HG02870 (cell line): ENCODE data around the gene F2R.
"Not testable (repeated sequence)": the region's sequence is repeated elsewhere in the genome, so short reads cannot be mapped to it uniquely, and the experiment has no call there.

Experiments
- ATAC-seq: cut with Tn5 transposase; IDR thresholded peaks from one replicate; pipeline ENCODE4 v1.9.1; 2021; ENCODE audit warnings: mild to moderate bottlenecking, moderate library complexity; ENCODE audit not compliant: unreplicated experiment

Gene F2R

DNA sequence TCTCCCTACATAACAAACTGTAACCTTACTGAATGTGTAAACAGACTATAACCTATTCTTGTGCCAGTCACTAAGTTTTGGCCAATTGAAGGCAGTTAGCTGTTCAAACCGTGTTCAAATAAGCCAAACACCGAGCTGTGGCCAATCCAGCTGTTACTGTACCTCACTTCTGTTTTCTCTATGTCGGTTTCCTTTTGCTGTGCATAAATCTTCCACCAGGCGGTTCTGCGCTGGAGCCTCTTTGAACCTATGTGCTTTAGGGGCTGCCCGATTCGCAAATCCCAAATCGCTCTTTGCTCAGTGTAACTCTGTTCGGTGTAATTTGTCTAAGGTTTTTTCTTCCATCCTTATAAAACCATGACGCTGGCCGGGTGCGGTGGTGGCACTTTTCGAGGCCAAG is 31.8 kb downstream of the F2R start:
- no peak for ATAC-seq

GRCh38 chr5:76751291-76751690 is 35.4 kb downstream of the F2R start:
- ATAC-seq = no peak

- no peak for ATAC-seq
Measured at GRCh38 chr5:76754668-76755078, 38.7 kb downstream of the F2R start.

- no peak for ATAC-seq
Measured at GRCh38 chr5:76755779-76756637, 40.1 kb downstream of the F2R start.

- no peak for ATAC-seq
Measured at GRCh38 chr5:76757049-76757448, 41.1 kb downstream of the F2R start.

DNA sequence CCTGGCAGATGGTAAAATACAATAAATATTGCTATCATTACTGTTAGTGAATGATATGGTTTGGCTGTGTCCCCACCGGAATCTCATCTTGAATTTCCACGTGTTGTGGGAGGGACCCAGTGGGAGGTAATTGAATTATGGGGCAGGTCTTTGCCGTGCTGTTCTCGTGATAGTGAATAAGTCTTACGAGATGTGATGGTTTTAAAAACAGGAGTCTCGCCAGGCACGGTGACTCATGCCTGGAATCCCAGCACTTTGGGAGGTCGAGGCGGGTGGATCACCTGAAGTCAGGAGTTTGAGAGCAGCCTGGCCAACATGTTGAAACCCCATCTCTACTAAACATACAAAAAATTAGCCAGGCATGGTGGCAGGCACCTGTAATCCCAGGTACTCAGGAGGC is 45.2 kb downstream of the F2R start:
- not testable (repeated sequence) for ATAC-seq

GRCh38 chr5:76762484-76762883 is 46.6 kb downstream of the F2R start:
- ATAC-seq = no peak

DNA sequence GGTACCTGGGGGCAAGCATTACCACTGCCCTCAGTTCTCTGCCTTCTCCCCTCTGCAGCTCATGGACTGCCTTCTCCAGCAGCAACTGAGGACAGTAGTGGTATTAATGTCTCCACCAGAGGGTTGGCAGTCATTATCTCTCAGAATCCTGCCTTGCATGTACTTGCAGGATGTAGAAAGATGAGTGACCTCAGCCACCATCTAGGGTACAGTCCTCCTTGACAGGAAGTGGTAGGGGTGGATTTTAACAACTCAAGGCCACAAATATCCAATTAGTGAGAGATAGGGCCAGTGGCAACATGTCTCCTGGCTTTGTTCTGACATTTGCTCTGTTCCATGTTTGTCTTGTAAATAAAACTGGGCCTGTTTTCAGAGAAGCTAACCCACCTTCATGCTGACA is 47.2 kb downstream of the F2R start:
- no peak for ATAC-seq

GRCh38 chr5:76764374-76764773 is 48.4 kb downstream of the F2R start:
- no peak for ATAC-seq

DNA sequence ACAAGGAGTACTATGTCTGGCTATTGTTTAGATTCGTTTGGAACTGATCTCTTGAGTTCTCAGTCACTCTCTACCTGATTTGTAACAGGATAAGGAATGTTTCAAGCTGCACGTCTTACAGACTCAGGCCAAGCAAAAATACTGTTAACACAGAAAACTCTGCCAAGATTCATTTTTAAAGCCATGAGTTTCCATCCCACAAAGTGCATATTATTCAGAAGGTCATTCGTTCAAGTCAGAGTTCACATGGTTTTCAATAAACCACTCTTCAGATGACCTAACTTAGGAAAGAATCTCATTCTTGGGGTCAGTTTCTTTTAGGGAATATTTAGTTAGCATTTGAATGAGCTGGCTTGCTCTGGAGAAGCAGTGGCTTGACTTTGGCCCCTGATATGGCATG is 49.3 kb downstream of the F2R start:
- ATAC-seq = no peak

DNA sequence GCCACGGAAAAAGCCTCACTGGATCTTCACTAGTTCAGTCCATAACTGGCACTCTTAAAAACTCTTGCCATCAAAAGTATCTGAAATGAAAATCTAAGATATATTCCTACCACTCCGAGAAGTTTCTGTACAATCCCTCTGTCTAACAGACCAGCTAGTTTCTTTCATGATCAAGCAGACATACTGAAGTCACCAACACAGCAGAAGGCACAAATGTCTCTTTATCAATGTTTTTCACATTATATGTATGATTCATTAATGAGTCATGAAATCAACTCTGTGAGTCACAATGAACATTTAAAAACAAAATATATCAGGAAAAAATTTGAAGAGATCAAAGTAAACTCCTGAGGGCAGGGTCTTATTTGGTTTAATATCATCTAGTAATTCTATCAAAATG is 50.8 kb downstream of the F2R start:
- ATAC-seq = no peak

DNA sequence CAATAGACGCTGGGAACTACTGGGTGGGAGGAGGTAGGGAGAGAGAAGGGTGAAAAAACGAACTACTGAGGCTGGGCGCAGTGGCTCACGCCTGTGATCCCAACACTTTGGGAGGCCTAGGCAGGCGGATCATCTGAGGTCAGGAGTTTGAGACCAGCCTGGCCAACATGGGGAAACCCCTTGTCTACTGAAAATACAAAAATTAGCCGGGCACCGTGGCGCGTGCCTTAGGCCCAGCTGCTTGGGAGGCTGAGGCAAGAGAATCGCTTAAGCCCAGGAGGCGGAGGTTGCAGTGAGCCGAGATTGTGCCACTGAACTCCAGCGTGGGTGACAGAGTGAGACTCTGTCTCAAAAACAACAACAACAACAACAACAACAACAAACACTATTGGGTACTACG is 55.1 kb downstream of the F2R start:
- not testable (repeated sequence) for ATAC-seq

DNA sequence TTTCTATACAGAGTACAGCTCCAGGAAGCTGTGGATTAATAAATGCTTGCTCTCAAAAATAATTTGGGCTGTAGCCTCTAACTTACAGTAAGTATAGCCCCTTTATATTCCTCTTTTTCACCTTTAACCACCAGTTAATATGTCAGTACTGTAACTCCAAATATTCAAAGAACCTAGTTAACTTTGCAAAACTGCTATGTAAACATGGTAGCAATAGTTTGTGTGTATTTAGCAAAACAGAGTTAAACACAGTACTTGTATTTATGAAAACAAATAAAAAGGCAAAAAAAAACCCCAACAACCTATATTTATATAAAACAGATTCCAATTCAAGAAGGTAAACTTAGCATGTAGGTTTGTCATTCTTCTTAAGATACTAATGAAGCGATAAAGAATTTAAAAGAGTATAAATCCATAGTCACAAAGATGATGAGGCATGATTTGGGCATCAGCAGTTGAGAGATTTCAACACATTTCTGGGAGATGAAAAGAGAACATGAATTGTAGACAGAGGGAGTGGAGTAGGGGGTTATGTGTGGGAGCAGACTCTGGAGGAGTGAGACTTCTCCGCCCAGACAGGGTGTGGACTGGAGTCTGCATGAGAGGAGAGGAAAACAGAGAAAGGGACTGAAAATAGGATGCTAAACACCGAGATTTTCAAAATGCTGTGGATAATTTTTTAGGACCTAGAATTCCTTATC is 55.9 kb downstream of the F2R start:
- no peak for ATAC-seq

GRCh38 chr5:76775921-76776320 is 60.0 kb downstream of the F2R start:
- ATAC-seq = no peak

GRCh38 chr5:76776391-76776790 is 60.5 kb downstream of the F2R start:
- no peak for ATAC-seq

- not testable (repeated sequence) for ATAC-seq
Measured at GRCh38 chr5:76780616-76781015, 64.7 kb downstream of the F2R start.

- no peak for ATAC-seq
Measured at GRCh38 chr5:76781775-76782174, 65.8 kb downstream of the F2R start.

DNA sequence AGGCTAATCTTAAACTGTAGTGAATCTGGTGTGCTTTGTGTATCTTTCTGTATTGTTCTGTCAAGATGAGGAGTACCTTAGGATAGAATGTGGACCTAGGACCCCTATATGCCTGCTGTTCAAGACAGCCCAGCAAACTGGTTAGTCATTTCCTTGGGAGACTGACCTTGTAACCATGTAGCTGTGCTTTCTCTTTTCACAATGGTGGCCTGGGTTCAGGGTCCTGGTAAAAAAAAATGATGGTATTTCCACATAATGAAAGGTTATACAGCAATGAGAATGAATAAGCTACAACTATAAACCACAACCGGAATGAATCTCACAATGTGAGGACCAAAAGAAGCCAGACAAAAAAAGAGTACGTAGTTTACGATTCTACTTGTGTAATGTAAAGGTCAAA is 66.5 kb downstream of the F2R start:
- no peak for ATAC-seq
